ENCODE measurements around the gene TRRAP. TPM values are rescaled to one million over a fixed set of nuclear protein-coding genes. Genes with fewer than 3 reads are reported as not detected.
A peak's percentile ranks its signal among the peaks of the same experiment; 100 is the strongest.
"Not testable (repeated sequence)": the region's sequence is repeated elsewhere in the genome, so short reads cannot be mapped to it uniquely, and the experiment has no call there.

TRRAP gene
- total and polyA plus RNA-seq, 2 experiments from 2014 or later: 14.9 to 58.7 TPM

- Histone ChIP-seq H4K20me1 (replicated peaks; ENCODE audit: insufficient read depth) (no peaks in the 10 kb centered on the region), H3K27me3 (ENCODE audit: insufficient read depth) (peaks cover 30% of the 10 kb centered on the region), H2AFZ (no peak overlapping the region), H3F3A (replicated peaks; ENCODE audit: low read depth) (no peaks in the 10 kb centered on the region), H3K27ac (ENCODE audit: low read depth) (no peak overlapping the region), H3K79me2 (replicated peaks; ENCODE audit: insufficient read depth) (no peaks in the 10 kb centered on the region), H3K4me3 (no peak overlapping the region), H3K36me3 (ENCODE audit: insufficient read depth) (no peaks in the 10 kb centered on the region), H3K4me1 (ENCODE audit: insufficient read depth) (peaks cover 10% of the 10 kb centered on the region; the same call in 1 of the 2 replicates), H3K9me2 (ENCODE audit: insufficient read depth) (no peaks in the 10 kb centered on the region), H3K4me2 (no peak overlapping the region)
- H3K36me3 Mint-ChIP-seq (ENCODE audit: low read depth): no peaks in the 10 kb centered on the region
- ATAC-seq (no peak), DNase-seq (ENCODE audit: low spot score) (peak; percentile 67)
- H3K4me3 Mint-ChIP-seq: no peak overlapping the region
- H3K27ac Mint-ChIP-seq: no peak overlapping the region
- peaks cover 14% of the 10 kb centered on the region for H3K27me3 Mint-ChIP-seq (ENCODE audit: insufficient read depth, low read depth, poor library complexity)
- H3K4me1 Mint-ChIP-seq: peaks cover 7% of the 10 kb centered on the region; the same call in 2 of the 3 replicates
- TF ChIP-seq CREB1 (CRISPR knock-in tag; IDR thresholded peaks at IDR 0.05; ENCODE audit: low read depth) (no peak), CTCF (conservative IDR thresholded peaks at IDR 0.05; ENCODE audit: low read depth in 2 of 2) (peak; percentile 61 to 64)
- no peaks in the 10 kb centered on the region for H3K9me3 Mint-ChIP-seq
Observed at GRCh38 chr7:98872328-98872924, 5.9 kb upstream of the TRRAP start.

GRCh38 chr7:98873610-98874009 lies 4.7 kb upstream of the TRRAP start:
- ATAC-seq; H3K36me3 ChIP-seq (ENCODE audit: insufficient read depth): not testable (repeated sequence)

DNA sequence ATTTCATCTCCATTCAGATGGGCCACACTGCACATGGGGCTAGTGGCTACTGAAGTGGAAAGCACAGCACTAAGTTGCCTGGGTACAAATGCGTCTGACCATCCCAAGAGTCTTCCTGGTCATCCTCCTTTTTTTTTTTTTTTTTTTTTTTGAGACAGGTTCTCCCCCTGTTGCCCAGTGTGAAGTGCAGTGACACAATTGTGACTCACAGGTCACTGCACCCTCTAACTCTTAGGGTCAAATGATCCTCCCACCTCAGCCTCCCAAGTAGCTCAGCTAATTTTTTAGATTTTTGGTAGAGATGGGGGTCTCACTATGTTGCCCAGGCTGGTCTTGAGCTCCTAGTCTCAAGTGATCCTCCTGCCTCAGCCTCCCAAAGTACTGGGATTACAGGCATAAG lies 3.4 kb upstream of the TRRAP start:
- ATAC-seq (no peak), DNase-seq (ENCODE audit: low spot score) (no peak)
- Mint-ChIP-seq H3K9me3 (no peaks in the 10 kb centered on the region), H3K4me3 (no peak overlapping the region), H3K27ac (no peak overlapping the region), H3K36me3 (ENCODE audit: low read depth) (no peaks in the 10 kb centered on the region; the same call in 2 of the 3 replicates), H3K27me3 (ENCODE audit: insufficient read depth, low read depth, poor library complexity) (peaks cover 12% of the 10 kb centered on the region), H3K4me1 (peaks cover 13% of the 10 kb centered on the region; the same call in 2 of the 3 replicates)
- H3K36me3 ChIP-seq (ENCODE audit: insufficient read depth): no peaks in the 10 kb centered on the region
- peaks cover 7% of the 10 kb centered on the region for H3K4me1 ChIP-seq (ENCODE audit: insufficient read depth)
- no peak overlapping the region for H3K4me3 ChIP-seq
- peaks cover 10% of the 10 kb centered on the region for H3K79me2 ChIP-seq (replicated peaks; ENCODE audit: insufficient read depth)
- H3K27ac ChIP-seq (ENCODE audit: low read depth): no peak overlapping the region
- H2AFZ ChIP-seq: no peak overlapping the region
- no peaks in the 10 kb centered on the region for H3K9me2 ChIP-seq (ENCODE audit: insufficient read depth)
- 0 out of 2 replicates have a peak, but pooled peaks cover 1% of the 10 kb centered on the region for H4K20me1 ChIP-seq (replicated peaks; ENCODE audit: insufficient read depth)
- peaks cover 11% of the 10 kb centered on the region; the same call in 1 of the 2 replicates for H3K27me3 ChIP-seq (ENCODE audit: insufficient read depth)
- H3F3A ChIP-seq (replicated peaks; ENCODE audit: low read depth): no peaks in the 10 kb centered on the region
- H3K4me2 ChIP-seq: no peak overlapping the region
- TF ChIP-seq ZNF331 (CRISPR knock-in tag; IDR thresholded peaks at IDR 0.05; ENCODE audit: low read depth): no peak
- TF ChIP-seq, protein P1, sequence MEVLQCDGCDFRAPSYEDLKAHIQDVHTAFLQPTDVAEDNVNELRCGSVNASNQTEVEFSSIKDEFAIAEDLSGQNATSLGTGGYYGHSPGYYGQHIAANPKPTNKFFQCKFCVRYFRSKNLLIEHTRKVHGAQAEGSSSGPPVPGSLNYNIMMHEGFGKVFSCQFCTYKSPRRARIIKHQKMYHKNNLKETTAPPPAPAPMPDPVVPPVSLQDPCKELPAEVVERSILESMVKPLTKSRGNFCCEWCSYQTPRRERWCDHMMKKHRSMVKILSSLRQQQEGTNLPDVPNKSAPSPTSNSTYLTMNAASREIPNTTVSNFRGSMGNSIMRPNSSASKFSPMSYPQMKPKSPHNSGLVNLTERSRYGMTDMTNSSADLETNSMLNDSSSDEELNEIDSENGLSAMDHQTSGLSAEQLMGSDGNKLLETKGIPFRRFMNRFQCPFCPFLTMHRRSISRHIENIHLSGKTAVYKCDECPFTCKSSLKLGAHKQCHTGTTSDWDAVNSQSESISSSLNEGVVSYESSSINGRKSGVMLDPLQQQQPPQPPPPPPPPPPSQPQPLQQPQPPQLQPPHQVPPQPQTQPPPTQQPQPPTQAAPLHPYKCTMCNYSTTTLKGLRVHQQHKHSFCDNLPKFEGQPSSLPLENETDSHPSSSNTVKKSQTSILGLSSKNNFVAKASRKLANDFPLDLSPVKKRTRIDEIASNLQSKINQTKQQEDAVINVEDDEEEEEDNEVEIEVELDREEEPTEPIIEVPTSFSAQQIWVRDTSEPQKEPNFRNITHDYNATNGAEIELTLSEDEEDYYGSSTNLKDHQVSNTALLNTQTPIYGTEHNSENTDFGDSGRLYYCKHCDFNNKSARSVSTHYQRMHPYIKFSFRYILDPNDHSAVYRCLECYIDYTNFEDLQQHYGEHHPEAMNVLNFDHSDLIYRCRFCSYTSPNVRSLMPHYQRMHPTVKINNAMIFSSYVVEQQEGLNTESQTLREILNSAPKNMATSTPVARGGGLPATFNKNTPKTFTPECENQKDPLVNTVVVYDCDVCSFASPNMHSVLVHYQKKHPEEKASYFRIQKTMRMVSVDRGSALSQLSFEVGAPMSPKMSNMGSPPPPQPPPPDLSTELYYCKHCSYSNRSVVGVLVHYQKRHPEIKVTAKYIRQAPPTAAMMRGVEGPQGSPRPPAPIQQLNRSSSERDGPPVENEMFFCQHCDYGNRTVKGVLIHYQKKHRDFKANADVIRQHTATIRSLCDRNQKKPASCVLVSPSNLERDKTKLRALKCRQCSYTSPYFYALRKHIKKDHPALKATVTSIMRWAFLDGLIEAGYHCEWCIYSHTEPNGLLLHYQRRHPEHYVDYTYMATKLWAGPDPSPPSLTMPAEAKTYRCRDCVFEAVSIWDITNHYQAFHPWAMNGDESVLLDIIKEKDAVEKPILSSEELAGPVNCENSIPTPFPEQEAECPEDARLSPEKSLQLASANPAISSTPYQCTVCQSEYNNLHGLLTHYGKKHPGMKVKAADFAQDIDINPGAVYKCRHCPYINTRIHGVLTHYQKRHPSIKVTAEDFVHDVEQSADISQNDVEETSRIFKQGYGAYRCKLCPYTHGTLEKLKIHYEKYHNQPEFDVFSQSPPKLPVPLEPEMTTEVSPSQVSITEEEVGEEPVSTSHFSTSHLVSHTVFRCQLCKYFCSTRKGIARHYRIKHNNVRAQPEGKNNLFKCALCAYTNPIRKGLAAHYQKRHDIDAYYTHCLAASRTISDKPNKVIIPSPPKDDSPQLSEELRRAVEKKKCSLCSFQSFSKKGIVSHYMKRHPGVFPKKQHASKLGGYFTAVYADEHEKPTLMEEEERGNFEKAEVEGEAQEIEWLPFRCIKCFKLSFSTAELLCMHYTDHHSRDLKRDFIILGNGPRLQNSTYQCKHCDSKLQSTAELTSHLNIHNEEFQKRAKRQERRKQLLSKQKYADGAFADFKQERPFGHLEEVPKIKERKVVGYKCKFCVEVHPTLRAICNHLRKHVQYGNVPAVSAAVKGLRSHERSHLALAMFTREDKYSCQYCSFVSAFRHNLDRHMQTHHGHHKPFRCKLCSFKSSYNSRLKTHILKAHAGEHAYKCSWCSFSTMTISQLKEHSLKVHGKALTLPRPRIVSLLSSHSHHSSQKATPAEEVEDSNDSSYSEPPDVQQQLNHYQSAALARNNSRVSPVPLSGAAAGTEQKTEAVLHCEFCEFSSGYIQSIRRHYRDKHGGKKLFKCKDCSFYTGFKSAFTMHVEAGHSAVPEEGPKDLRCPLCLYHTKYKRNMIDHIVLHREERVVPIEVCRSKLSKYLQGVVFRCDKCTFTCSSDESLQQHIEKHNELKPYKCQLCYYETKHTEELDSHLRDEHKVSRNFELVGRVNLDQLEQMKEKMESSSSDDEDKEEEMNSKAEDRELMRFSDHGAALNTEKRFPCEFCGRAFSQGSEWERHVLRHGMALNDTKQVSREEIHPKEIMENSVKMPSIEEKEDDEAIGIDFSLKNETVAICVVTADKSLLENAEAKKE (CRISPR knock-in tag; IDR thresholded peaks at IDR 0.05): no peak
- TF ChIP-seq CTCF (conservative IDR thresholded peaks at IDR 0.05; ENCODE audit: low read depth in 2 of 2): no peak
- TF ChIP-seq JUNB (IDR thresholded peaks at IDR 0.05; ENCODE audit: unreplicated experiment): no peak

More at GRCh38 chr7:98873610-98874009, 4.7 kb upstream of the TRRAP start:
- H3K4me1 ChIP-seq (ENCODE audit: insufficient read depth); H3K27ac ChIP-seq (ENCODE audit: low read depth); H2AFZ ChIP-seq; H3K4me3 Mint-ChIP-seq; H3F3A ChIP-seq (replicated peaks; ENCODE audit: low read depth); H3K36me3 Mint-ChIP-seq (ENCODE audit: low read depth); DNase-seq (ENCODE audit: low spot score); H3K4me3 ChIP-seq; H4K20me1 ChIP-seq (replicated peaks; ENCODE audit: insufficient read depth); H3K79me2 ChIP-seq (replicated peaks; ENCODE audit: insufficient read depth); H3K9me3 Mint-ChIP-seq; H3K27ac Mint-ChIP-seq; H3K9me2 ChIP-seq (ENCODE audit: insufficient read depth); H3K4me2 ChIP-seq: not testable (repeated sequence)
- Mint-ChIP-seq H3K4me1 (peaks cover 12% of the 10 kb centered on the region; the same call in 2 of the 3 replicates), H3K27me3 (ENCODE audit: insufficient read depth, low read depth, poor library complexity) (peaks cover 19% of the 10 kb centered on the region)
- H3K27me3 ChIP-seq (ENCODE audit: insufficient read depth): peaks cover 23% of the 10 kb centered on the region

All from GM23338 (cell line).